Astrocyte (in vitro differentiated cells and primary cell): Measurements from ENCODE around the gene KRTAP3-2. TPM values are rescaled to one million over a fixed set of nuclear protein-coding genes. Genes with fewer than 3 reads are reported as not detected.

Source experiments
- DNase-seq: peaks from one replicate; pipeline ENCODE4 v3.0.0-alpha.2; 2010; ENCODE audit warnings: low read depth
- FAIRE-seq: peaks from 2 replicates; lab custom pipeline; 2011; peaks lifted over from hg19 to GRCh38; lab: Jason Lieb, UNC
- H2AFZ ChIP-seq: 2 replicates; pipeline ENCODE4 v1.6.0; 2012; ENCODE audit warnings: low read depth, low read length, inconsistent platforms
- H3K27ac ChIP-seq: 2 replicates; pipeline ENCODE4 v1.5.1; 2011; ENCODE audit warnings: low read depth, low read length, inconsistent platforms
- H3K27me3 ChIP-seq: 2 replicates; pipeline ENCODE4 v1.6.0; 2011; ENCODE audit warnings: low read length, inconsistent platforms; ENCODE audit not compliant: insufficient read depth
- H3K36me3 ChIP-seq: 2 replicates; pipeline ENCODE4 v1.5.1; 2011; ENCODE audit warnings: low read length, inconsistent platforms; ENCODE audit not compliant: insufficient read depth
- H3K4me1 ChIP-seq: 2 replicates; pipeline ENCODE4 v1.5.1; 2011; ENCODE audit warnings: low read length, inconsistent platforms; ENCODE audit not compliant: insufficient read depth
- H3K4me2 ChIP-seq: 2 replicates; pipeline ENCODE4 v1.6.0; 2012; ENCODE audit warnings: low read length, inconsistent platforms
- H3K4me3 ChIP-seq: 2 replicates; pipeline ENCODE4 v1.5.1; 2011; ENCODE audit warnings: low read depth, mild to moderate bottlenecking, low read length, inconsistent platforms; ENCODE audit not compliant: insufficient read depth
- H3K79me2 ChIP-seq: 2 replicates; pipeline ENCODE4 v1.6.0; 2012; ENCODE audit warnings: mild to moderate bottlenecking, low read length, inconsistent platforms; ENCODE audit not compliant: insufficient read depth
- H3K9ac ChIP-seq: 2 replicates; pipeline ENCODE4 v1.6.0; 2012; ENCODE audit warnings: mild to moderate bottlenecking, low read length, inconsistent platforms
- H3K9me3 ChIP-seq: 2 replicates; pipeline ENCODE4 v1.5.1; 2012; ENCODE audit warnings: low read depth, mild to moderate bottlenecking, low read length, inconsistent platforms; ENCODE audit not compliant: insufficient read depth
- H4K20me1 ChIP-seq: 2 replicates; pipeline ENCODE4 v1.6.0; 2012; ENCODE audit warnings: low read length, inconsistent platforms; ENCODE audit not compliant: insufficient read depth
- H3K27ac Mint-ChIP-seq: one replicate; pipeline ENCODE4 v1.8.0; 2021; ENCODE audit warnings: mild to moderate bottlenecking, mixed read lengths; ENCODE audit not compliant: unreplicated experiment
- H3K27me3 Mint-ChIP-seq: one replicate; pipeline ENCODE4 v1.8.0; 2021; ENCODE audit warnings: low read depth, mixed read lengths; ENCODE audit not compliant: unreplicated experiment
- H3K36me3 Mint-ChIP-seq: one replicate; pipeline ENCODE4 v1.8.0; 2021; ENCODE audit warnings: low read depth, mixed read lengths; ENCODE audit not compliant: unreplicated experiment
- H3K4me1 Mint-ChIP-seq: one replicate; pipeline ENCODE4 v1.8.0; 2021; ENCODE audit warnings: low read depth, mixed read lengths; ENCODE audit not compliant: unreplicated experiment
- H3K4me3 Mint-ChIP-seq: one replicate; pipeline ENCODE4 v1.8.0; 2021; ENCODE audit warnings: mild to moderate bottlenecking, moderate library complexity, mixed read lengths; ENCODE audit not compliant: unreplicated experiment
- H3K9me3 Mint-ChIP-seq: one replicate; pipeline ENCODE4 v1.8.0; 2021; ENCODE audit warnings: mild to moderate bottlenecking, mixed read lengths; ENCODE audit not compliant: unreplicated experiment
- CTCF ChIP-seq: IDR thresholded peaks from 2 replicates; pipeline ENCODE4 v1.5.1; 2011; ENCODE audit warnings: low read depth, mild to moderate bottlenecking, inconsistent platforms, low read length, moderate library complexity; ENCODE audit not compliant: insufficient read depth
- EZH2 ChIP-seq: IDR thresholded peaks from 2 replicates; pipeline ENCODE4 v1.6.1; 2012; ENCODE audit warnings: mild to moderate bottlenecking, low read length, inconsistent platforms; ENCODE audit not compliant: insufficient read depth
- total RNA-seq: library from RNA; stranded (reverse); gene quantifications from 2 replicates; pipeline ENCODE4 v1.2.1, GENCODE V29; 2021

KRTAP3-2 gene
- total RNA-seq, 1 donor from 2014 or later, result not detected

- H3K9me3 ChIP-seq, result no peaks in the 10 kb centered on the region
- no peaks in the 10 kb centered on the region for H4K20me1 ChIP-seq
- FAIRE-seq, result no peak
- no peak for DNase-seq
- no peaks in the 10 kb centered on the region for H3K36me3 ChIP-seq
- H3K9ac ChIP-seq, result no peak overlapping the region
- Mint-ChIP-seq H3K36me3 (no peaks in the 10 kb centered on the region), H3K4me3 (no peak overlapping the region), H3K9me3 (no peaks in the 10 kb centered on the region), H3K27ac (no peak overlapping the region), H3K4me1 (no peaks in the 10 kb centered on the region), H3K27me3 (peaks cover 2% of the 10 kb centered on the region)
- no peak overlapping the region for H3K27ac ChIP-seq
- no peaks in the 10 kb centered on the region for H3K4me1 ChIP-seq
- no peak overlapping the region for H3K4me3 ChIP-seq
- H3K27me3 ChIP-seq, result no peaks in the 10 kb centered on the region
- no peaks in the 10 kb centered on the region for H3K79me2 ChIP-seq
- H2AFZ ChIP-seq, result no peak overlapping the region
- no peak overlapping the region for H3K4me2 ChIP-seq
- TF ChIP-seq CTCF (no peak), EZH2 (no peak)
Observed at GRCh38 chr17:41010441-41010840, 10.7 kb upstream of the KRTAP3-2 start.

GRCh38 chr17:41009936-41010335 is 10.2 kb upstream of the KRTAP3-2 start:
- no peaks in the 10 kb centered on the region for H3K9me3 ChIP-seq
- Mint-ChIP-seq H3K4me1 (no peaks in the 10 kb centered on the region), H3K27me3 (peaks cover 2% of the 10 kb centered on the region), H3K4me3 (no peak overlapping the region), H3K27ac (no peak overlapping the region), H3K36me3 (no peaks in the 10 kb centered on the region), H3K9me3 (no peaks in the 10 kb centered on the region)
- H2AFZ ChIP-seq, result no peak overlapping the region
- FAIRE-seq, result no peak
- no peak for DNase-seq
- H3K9ac ChIP-seq, result no peak overlapping the region
- H3K27me3 ChIP-seq, result no peaks in the 10 kb centered on the region
- no peak overlapping the region for H3K4me2 ChIP-seq
- no peaks in the 10 kb centered on the region for H3K79me2 ChIP-seq
- H3K27ac ChIP-seq, result no peak overlapping the region
- TF ChIP-seq CTCF, result no peak
- no peak for TF ChIP-seq EZH2
- no peak overlapping the region for H3K4me3 ChIP-seq
- H4K20me1 ChIP-seq, result no peaks in the 10 kb centered on the region
- H3K4me1 ChIP-seq, result no peaks in the 10 kb centered on the region
- no peaks in the 10 kb centered on the region for H3K36me3 ChIP-seq

GRCh38 chr17:41009301-41009760 is 9.6 kb upstream of the KRTAP3-2 start:
- H3K27ac ChIP-seq, result no peak overlapping the region
- TF ChIP-seq EZH2 (no peak), CTCF (no peak)
- H3K4me3 Mint-ChIP-seq, result no peak overlapping the region
- no peak overlapping the region for H3K4me3 ChIP-seq
- no peak overlapping the region for H3K27ac Mint-ChIP-seq
- H3K9me3 Mint-ChIP-seq, result no peaks in the 10 kb centered on the region
- no peak overlapping the region for H3K9ac ChIP-seq
- peaks cover 2% of the 10 kb centered on the region for H3K27me3 Mint-ChIP-seq
- peak; percentile 26 for FAIRE-seq
- no peaks in the 10 kb centered on the region for H3K4me1 ChIP-seq
- no peaks in the 10 kb centered on the region for H3K4me1 Mint-ChIP-seq
- no peaks in the 10 kb centered on the region for H3K79me2 ChIP-seq
- H3K4me2 ChIP-seq, result no peak overlapping the region
- no peaks in the 10 kb centered on the region for H3K9me3 ChIP-seq
- no peaks in the 10 kb centered on the region for H3K36me3 Mint-ChIP-seq
- H2AFZ ChIP-seq, result no peak overlapping the region
- no peaks in the 10 kb centered on the region for H3K27me3 ChIP-seq
- H4K20me1 ChIP-seq, result no peaks in the 10 kb centered on the region
- no peaks in the 10 kb centered on the region for H3K36me3 ChIP-seq
- no peak for DNase-seq
